HG03439 (cell line): ENCODE data around the gene KLF12.

ENCODE experiments used
- ATAC-seq: cut with Tn5 transposase; IDR thresholded peaks from one replicate; pipeline ENCODE4 v1.9.1; 2021; ENCODE audit warnings: mild to moderate bottlenecking, moderate library complexity; ENCODE audit not compliant: unreplicated experiment

Gene KLF12

DNA sequence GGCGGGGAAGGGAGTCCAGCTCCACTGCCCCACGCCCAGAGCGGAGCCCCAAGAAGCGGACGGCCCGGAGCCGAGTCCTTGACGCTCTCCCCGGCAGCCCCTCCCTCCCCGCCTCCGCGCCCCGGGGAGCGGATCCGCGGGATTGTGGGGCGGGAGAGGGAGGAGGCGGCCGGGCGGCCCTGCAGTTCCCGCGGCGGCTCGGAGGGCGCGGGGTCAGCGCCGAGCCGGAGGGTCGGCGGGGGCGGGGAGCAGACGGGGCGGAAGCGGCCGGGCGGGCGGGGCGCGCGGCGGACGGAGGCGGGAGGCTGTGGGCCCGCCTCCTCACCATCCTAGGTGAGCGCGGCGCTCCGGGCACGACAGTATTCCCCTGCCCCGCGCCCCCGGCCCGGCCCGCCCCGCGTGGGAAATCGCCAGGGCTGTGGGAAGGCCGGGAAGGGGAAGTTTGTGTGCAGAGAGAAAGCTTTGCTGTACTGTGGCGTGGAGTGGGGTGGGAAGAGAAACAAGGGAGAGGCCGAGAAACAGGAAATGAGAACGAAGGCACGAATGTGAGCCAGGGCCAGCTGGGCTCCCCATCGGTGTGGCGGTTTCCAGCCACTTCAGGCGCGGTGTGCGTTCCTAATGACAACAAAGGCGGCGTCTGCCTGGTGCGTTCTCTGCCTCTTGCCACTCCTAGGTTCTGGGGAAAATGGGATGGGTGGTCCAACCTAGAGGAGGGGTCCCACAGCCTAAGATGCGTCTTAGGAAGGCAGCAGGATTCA, 1.3 kb upstream of the KLF12 start:
- ATAC-seq: peak; percentile 42

DNA sequence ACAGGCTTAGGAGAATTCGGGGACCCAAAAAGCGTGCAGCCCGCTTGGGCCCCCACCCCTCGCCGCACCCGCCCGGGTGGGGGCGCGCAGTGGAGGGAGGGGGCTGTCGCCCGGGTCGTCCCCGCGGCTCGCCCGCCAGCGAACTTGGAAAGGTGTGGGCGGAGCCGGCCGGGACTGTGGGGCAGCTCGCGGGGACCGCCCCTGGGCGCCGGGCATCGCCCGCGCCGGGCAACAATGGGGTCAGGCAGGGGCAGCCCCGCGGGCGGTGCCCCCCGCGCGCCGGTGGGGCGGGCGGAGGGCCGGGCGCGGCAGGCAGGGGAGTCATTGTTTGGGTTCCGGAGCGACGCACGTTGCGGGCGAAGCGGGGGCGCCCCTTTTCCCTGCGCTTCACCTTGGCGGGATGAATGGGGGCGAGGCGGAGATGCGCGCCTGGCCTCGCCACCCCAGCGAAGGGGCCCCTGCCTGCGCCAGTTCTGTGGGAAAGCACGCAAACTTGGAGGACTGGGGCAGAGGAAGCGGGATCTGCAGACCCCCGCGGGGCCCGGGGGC, 647 bp upstream of the KLF12 start:
- ATAC-seq: peak; percentile 30

DNA sequence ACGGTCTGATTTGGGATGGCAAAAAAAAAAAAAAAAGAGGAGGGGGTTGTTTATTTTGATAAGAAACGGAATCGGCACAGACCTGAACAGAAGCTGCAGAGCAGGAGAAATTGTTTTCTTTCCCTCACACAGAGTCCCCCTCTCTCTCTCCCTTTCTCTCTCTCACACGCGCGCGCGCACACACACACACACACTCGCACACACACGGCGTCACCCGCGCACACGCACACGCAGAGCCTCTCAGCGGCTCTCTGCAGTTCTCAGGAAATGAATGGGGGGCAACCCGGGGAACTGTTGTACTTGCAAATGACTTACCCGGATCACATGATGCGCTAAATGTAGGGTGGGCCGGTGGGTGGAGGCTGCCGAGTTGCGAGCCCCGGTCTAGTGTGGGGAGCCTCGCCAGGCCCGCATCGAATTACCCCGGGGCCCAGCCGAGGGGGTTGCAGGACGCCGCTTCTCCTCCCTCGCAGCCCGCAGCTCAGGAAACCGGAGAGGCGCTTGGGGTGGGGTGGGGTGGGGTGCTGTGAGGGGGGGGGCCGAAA, 475 bp downstream of the KLF12 start:
- peak; percentile 48 for ATAC-seq

DNA sequence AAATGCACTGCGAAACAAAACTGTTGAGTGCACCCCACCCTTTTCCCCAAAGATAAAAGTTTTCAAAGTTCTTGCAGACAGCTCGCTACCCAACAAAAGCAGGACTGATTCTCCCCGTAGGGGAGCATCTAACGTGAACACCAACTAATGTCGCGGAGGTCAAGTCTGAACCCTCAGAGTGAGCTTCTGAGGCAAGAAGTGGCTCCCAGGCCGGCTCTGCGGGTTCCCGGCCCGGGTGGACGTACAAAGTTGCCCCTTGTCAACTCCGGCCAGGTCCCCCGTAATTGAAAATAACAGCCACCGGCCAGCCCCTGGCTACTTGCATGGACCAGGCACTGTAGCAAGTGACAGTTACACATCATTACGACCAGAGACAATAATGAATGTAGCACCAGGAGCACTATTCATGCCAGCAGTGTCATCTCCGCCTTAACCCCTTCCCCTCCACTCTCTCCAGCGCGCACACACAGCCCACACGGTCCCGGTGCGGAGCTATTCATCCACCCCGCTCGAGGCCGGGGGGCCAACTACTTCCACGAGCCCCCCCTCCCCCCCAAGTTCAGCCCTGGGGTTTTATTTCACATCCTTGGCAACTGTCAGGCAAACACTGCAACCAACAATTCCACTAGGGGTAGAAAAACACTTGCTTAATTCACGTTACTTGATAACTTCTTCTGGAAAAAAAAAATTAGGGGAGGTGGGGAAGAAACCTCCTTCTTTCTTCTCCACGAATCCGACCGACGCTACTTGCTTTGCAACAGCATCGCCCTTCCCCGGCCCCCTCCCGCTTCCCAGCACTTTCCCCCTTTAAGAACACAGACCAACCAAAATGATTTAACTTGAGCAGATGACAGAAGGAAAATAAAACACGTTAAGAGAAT, 1.2 kb downstream of the KLF12 start:
- ATAC-seq: no peak

DNA sequence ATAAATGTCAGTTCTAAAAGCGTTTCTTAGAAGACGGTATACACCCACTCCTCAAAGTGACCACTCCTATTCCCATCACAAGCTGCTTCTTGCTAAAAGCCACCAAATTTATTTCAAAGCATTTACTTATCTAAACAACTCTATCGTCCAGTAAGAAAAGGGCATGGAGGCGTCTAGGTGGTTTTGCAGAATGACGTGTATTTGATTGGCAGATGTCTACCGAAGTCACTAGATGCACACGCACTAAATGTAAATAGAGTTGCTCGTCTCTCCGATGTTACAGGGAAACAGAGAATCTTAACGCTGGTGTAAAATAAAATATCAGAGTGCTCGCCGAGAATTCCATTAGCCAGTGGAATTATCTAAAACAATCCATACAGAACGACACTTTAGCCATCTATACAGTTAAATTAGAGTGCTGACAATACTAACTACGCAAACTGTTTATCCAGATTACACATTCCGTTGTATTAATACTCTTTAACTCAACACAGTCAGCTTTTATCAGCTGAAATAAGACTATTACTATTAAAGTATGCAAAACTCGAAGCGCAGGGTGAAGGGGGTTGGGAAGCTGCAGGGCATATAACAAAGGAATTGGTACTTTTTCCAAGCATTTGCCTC, 1.9 kb downstream of the KLF12 start:
- no peak for ATAC-seq

DNA sequence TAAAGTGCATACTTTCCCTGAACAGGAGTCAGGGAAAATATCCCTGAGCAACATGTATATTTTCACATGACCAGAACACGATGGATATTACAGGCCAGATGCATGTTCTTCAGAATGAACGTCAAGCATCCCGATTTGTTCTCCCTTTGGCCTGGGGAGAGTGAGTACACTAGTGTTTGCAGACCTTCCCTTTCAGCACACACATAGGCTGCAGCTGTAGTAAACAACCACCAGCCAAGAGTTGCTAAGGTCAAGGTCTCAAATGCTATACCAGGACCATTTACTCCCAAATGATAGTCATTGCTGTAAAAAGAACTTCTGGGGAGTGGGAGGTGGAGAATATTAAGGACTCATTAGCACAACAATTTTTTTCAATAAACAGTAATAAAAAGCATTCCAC, 3.0 kb downstream of the KLF12 start:
- ATAC-seq: no peak

DNA sequence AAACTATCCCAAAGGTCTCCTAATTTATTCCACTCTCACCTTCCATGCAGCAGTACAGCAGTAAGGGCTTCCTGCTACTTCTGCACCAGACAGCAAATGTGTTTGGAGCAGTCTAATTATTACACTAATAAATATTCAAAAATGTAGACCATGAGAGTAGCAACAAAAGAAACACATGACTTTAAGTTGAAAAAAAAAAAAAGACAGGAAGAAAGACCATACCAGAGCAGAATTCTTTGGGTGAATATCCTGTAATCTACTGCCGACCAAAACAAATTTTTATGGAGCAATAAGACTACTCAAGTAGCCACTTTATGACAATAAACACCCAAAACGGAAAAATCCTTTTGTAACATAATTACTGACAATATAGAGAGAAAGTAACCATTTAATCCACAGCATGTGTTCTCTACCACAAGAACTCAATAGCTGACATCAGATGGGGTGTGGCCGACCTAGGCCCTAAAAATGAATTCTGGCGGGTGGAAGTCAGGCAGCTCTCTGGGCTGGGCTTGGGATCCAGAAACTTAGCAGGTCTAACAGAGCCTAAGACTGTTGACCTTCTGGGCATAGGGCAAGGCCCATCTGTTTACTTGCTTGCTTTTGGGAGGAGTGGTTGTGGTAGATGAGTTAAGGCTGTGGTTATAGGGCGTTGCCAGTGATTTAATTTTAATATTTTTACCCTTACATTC, 4.6 kb downstream of the KLF12 start:
- no peak for ATAC-seq

DNA sequence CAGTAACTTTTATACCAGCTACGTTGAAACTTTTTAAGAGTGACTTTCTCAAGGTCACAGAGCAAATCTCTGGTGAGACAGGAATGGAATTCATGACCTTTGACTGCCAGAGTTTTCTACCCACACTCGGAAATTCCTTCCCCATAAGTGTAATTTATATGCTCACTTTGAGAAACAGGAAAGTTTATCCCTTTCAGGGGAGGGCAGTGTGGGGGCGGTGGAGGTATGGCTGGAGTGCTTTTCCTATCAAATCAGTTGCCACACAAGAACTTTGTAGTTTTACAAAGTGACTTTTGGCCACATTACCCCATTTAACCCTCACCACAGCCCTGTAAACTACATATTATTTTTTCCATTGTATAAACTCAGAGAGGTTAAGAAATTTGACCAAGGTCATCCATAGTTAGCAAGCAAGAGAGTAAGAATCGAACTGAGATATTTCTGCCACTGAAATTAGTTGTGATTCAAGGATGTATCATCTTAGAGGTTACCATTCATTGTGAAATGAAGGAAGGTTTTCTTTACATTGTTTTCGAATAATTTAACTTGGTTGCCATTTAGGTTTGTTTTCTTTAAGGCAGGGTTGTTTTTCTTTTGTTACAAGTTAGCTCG, 5.9 kb downstream of the KLF12 start:
- no peak for ATAC-seq

DNA sequence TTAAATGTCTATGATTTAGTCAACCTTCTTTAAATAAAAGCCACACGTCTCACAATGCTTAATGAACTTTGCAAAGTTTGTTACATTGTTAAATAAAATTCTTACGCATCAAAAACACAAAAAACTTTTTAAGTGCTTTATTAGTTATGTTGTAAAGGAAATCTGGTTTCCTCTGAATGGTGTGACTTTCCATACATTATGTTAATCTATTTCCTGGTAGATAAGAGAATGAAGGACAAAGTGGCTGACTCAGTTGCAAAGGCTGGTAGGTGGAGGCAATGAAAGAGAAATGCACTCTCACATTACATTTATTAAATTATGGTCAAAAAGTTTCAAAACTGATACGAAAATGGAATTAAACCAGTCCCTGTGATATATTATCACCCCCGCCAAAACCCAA, 15.9 kb downstream of the KLF12 start:
- ATAC-seq: no peak

DNA sequence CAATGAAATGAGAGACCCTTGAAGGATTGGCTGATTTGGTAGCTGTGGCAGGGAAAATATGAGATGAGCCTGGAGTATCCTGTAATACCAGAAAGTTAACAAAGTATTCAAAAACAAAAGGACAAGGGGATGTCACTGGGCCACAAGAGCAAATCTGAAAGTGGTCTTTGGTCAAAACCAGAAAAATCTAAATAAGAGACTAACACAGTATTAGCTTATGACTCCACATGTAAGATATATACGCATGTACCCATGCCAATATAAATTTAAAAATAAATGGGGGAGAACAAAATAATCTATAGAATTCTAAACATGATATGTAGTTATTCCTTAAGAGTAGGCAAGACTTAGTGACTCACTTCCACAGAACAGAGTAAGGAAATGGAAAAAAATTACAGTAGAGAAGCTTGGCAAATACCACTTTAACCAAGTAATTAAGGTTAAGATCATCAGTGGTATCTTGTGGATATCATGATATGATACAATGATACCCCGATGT, 16.9 kb downstream of the KLF12 start:
- ATAC-seq: no peak

DNA sequence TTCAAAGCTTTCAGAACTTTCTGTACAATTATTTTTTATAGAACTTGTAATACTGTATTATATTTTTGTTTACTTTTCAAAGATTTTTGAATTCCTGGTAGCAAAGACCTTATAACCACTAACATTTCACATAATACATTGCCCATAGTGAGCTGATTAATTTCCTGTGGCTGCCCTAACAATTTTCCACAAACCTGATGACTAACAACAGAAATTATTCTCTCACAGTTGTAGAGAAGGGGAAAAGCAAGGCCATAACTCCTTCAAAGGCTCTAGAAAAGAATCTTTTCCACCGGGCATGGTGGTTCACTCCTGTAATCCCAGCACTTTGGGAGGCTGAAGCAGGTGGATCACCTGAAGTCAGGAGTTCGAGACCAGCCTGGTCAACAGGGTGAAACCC, 19.1 kb downstream of the KLF12 start:
- no peak for ATAC-seq

DNA sequence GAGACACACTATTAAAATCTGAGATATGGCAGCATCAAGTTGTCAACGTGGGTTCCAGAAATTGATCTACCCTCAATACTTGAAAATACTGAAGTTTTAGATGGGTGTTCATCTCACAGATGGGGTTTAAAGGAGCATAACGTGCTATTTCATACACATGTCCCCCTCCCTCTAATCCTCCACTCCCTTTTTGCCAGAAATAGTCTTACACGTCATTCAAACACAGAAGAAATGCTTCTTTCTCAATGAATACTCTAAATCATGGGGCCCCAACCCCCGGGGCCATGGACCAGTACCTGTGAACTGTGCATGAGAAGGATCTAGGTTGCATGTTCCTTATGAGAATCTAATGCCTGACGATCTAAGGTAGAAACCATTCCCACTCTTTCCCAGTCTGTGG, 19.6 kb downstream of the KLF12 start:
- no peak for ATAC-seq

DNA sequence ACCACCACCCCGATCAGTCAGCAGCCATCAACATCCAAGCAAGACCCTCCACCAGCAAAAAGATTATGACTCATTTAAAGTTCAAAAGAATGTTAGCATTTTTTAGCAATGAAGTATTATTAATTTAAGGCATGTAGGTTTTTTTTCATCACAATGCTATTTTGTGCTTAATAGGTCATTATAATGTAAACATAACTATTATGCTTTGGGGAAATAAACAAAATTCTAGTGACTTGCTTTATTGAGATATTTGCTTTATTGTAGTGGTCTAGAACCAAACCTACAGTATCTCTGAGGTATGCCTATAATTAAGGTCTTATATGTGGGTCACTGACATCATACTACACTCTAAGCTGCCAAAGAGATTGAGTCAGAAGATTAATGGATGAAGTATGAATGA, 20.0 kb downstream of the KLF12 start:
- ATAC-seq: no peak

DNA sequence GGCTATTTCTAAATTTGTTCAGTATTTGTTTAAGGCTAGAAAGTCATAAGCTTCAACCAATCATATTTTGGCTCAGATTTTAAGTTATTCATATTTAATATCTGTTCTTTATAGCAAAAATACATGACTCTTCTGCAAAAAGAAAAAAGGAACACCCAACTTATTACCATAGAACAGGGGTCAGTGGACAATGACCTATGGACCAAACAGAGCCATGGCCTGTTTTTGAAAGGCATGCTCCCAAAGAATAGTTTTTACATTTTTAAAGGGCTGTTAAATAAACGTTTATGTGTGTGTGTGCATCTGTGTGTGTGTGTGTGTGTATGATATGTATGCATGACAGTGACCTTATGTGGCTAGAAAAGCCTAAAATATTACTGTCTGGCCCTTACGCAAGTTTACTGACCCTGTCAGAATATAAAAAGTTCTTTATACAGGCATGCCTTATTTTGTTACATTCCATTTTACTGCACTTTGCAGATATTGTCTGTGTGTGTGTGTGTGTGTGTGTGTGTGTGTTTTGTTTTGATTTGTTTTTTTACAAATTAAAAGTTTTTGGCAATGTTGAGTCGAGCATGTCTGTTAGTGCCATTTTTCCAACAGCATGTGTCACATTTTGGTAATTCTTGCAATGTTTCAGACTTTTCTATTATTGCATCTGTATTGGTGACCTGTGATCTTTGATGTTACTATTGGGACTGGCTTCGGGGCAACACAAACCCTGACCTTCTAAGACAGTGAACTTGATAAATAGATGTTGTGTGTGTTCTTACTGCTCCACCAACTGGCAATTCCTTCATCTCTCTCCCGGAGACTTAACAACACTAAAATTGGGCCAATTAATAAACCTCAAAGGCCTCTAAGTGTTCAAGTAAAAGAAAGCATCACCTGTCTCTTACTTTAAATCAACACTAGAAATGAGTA, 22.0 kb downstream of the KLF12 start:
- no peak for ATAC-seq

DNA sequence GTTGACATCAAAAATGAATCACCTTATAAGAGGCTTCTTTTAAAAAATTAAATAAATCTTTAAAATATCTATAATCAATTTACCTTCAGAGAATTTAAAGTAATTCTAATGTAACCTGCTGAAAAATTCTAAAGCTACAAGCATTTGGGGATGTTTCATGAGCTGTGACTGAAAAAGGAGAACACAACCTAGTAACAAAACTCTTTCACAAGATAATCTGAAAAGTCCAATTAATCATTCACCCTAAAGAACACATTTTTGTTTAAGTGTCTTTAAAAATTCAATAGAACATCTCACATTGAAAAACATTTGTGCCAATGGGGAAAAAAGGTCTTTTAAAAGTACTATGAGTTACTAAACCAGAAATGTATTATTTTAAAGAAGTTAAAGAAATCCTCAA, 22.8 kb downstream of the KLF12 start:
- no peak for ATAC-seq

DNA sequence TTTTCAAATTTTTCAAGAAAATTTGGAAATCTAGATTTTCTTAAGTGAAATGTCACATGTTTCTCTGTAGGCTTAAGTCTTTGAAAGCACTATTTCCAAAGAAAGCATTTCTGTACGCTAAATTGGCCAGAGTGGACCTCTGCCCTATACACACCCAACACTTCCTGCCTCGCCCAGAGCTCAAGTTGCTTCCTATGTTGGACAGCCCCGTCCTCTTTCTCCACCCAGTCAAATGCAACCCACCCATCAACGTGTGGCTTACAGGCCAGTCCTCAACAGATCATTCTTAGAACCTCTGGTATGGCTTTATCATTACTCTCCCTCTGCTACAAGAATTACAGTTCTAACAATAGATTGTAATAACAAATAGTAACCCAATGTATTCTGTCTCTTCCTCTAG, 24.2 kb downstream of the KLF12 start:
- ATAC-seq: no peak

DNA sequence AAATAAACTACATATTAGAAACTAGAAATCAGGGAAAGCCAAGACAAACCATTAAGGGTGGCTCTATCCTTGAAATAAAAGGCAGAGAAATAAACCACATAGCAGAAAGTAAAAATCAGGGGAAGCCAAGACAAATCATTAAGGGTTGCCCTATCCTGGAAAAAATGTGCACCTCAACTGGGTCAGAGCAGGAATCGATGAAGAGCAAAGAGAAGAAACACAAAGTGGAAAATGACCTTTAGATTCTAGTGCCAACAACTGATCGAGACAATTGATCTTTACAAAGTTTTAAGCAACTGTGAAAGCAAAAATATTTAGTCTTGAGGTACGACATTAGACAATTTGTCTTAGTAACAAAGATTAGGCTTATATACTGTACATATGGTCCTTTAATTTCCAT, 26.6 kb downstream of the KLF12 start:
- ATAC-seq: no peak

DNA sequence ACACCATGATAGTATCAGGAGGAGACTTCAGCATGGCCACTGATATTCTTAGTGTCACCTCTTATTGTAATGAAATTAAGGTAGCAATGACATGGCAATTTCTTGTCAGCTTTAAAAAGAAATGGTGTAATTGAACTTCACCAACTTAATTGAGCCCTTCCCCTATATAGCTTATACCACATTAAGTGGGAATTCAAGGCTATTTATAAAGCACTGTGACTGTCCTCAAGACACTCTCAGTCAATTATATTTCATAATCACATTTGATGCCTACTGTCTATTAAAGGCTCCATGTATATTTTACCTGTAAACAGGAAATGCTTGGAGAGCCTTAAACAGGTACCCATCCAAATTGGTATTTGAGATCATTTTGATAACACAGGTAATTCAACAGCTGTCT, 28.3 kb downstream of the KLF12 start:
- no peak for ATAC-seq

DNA sequence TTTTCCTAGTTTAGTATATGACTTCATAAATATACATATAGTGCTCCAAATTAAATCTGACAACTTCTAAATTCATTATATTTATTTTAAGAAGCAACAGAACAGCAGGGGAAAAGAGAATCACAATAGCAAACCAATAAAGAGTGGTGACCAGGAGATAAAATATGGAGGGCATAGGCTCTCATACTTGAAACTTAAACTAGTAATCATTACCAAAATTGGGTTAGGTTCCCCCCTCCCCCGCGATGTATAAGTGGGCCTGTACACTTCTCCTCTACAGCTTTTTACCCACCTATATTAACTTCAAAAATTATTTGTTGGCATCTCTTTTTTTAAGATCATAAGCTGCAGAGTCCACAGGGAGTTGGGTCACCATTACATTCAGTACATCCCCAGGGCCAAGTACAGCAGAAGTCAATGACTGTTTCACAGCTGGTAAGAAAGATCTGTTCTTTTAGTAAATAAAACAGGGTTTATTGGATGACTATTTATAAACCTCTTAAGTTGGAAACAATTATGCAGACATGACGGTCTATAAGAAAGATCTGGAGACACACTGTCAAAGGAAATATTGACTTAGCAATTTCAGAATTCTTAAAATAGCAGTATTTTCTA, 29.4 kb downstream of the KLF12 start:
- no peak for ATAC-seq
